ENCODE results near the gene DOCK2. TPM values are rescaled to one million over a fixed set of nuclear protein-coding genes. Genes with fewer than 3 reads are reported as not detected.

DOCK2 gene
- total RNA-seq, 2 experiments from 2014 or later: 189 to 198 TPM

GRCh38 chr5:169703813-169704212, 66.7 kb downstream of the DOCK2 start:
- POLR2A ChIA-PET: no interaction called here
- CTCF ChIA-PET: no interaction called here
- H3K9me3 Mint-ChIP-seq (ENCODE audit: low read depth): no peaks in the 10 kb centered on the region
- no peaks in the 10 kb centered on the region for H3K27me3 Mint-ChIP-seq
- no peak overlapping the region for H3K4me3 Mint-ChIP-seq
- intact Hi-C loops (cut with DNase I, micrococcal nuclease): loop anchor here (1.0 to 5.0 kb wide), 8 partner anchors 47 to 278 kb away; partner anchors contain the start of genes SPDL1 (in 2 of the 2) and INSYN2B (in 1 of the 2)
- peaks cover 46% of the 10 kb centered on the region for H3K4me1 Mint-ChIP-seq
- ATAC-seq (no peak), DNase-seq (no peak)
- H3K36me3 Mint-ChIP-seq (ENCODE audit: low read depth): peaks cover 72% of the 10 kb centered on the region
- peak overlapping the region; percentile 87 for H3K27ac Mint-ChIP-seq

- CTCF ChIA-PET: no interaction called here
- ATAC-seq: no peak
- no peak for DNase-seq
- Mint-ChIP-seq H3K27ac (peak overlapping the region; percentile 90), H3K27me3 (no peaks in the 10 kb centered on the region), H3K9me3 (ENCODE audit: low read depth) (no peaks in the 10 kb centered on the region), H3K4me1 (peaks cover 46% of the 10 kb centered on the region), H3K4me3 (no peak overlapping the region), H3K36me3 (ENCODE audit: low read depth) (peaks cover 63% of the 10 kb centered on the region)
- POLR2A ChIA-PET: no interaction called here
- intact Hi-C loops (cut with DNase I, micrococcal nuclease): no loop called here
Measured at GRCh38 chr5:169705322-169705721, 68.2 kb downstream of the DOCK2 start.

- Mint-ChIP-seq H3K27ac (peak overlapping the region; percentile 90), H3K9me3 (ENCODE audit: low read depth) (no peaks in the 10 kb centered on the region), H3K4me1 (peaks cover 46% of the 10 kb centered on the region), H3K4me3 (no peak overlapping the region), H3K36me3 (ENCODE audit: low read depth) (peaks cover 67% of the 10 kb centered on the region), H3K27me3 (no peaks in the 10 kb centered on the region)
- ChIA-PET CTCF (interaction anchor here (0.6 kb wide), 1 partner anchor 343 kb away, joined by 3 read pairs; no protein-coding TSS in a partner anchor), POLR2A (interaction anchor here (0.5 kb wide), 1 partner anchor 39 kb away, joined by 8 read pairs; no protein-coding TSS in a partner anchor)
- peak; percentile 34 for ATAC-seq
- DNase-seq: peak; percentile 20
- intact Hi-C loops (cut with DNase I, micrococcal nuclease): no loop called here
Measured at GRCh38 chr5:169706071-169706470, 69.0 kb downstream of the DOCK2 start.

- ChIA-PET CTCF (interaction anchor here (0.6 to 1.0 kb wide), 2 partner anchors 18 to 386 kb away, joined by 3 to 5 read pairs; no protein-coding TSS in a partner anchor), POLR2A (no interaction called here)
- intact Hi-C loops (cut with DNase I, micrococcal nuclease): no loop called here
- no peak for ATAC-seq
- DNase-seq: peak; percentile 29
- H3K27me3 Mint-ChIP-seq: no peaks in the 10 kb centered on the region
- H3K27ac Mint-ChIP-seq: peak overlapping the region; percentile 90
- no peaks in the 10 kb centered on the region for H3K9me3 Mint-ChIP-seq (ENCODE audit: low read depth)
- H3K36me3 Mint-ChIP-seq (ENCODE audit: low read depth): peaks cover 68% of the 10 kb centered on the region
- H3K4me1 Mint-ChIP-seq: peaks cover 46% of the 10 kb centered on the region
- no peak overlapping the region for H3K4me3 Mint-ChIP-seq
Measured at GRCh38 chr5:169706758-169707450, 69.8 kb downstream of the DOCK2 start.

GRCh38 chr5:169707686-169708085, 70.6 kb downstream of the DOCK2 start:
- Mint-ChIP-seq H3K27me3 (no peaks in the 10 kb centered on the region), H3K27ac (peak overlapping the region; percentile 80), H3K9me3 (ENCODE audit: low read depth) (no peaks in the 10 kb centered on the region), H3K4me1 (peaks cover 43% of the 10 kb centered on the region), H3K36me3 (ENCODE audit: low read depth) (peaks cover 70% of the 10 kb centered on the region), H3K4me3 (no peak overlapping the region)
- no peak for ATAC-seq
- intact Hi-C loops (cut with DNase I, micrococcal nuclease): no loop called here
- ChIA-PET POLR2A (no interaction called here), CTCF (interaction anchor here (0.6 to 1.2 kb wide), 2 partner anchors 89 to 96 kb away, joined by 3 to 5 read pairs; no protein-coding TSS in a partner anchor)
- no peak for DNase-seq

- ATAC-seq: no peak
- Mint-ChIP-seq H3K4me3 (no peak overlapping the region), H3K27me3 (no peaks in the 10 kb centered on the region), H3K4me1 (peaks cover 16% of the 10 kb centered on the region), H3K9me3 (ENCODE audit: low read depth) (no peaks in the 10 kb centered on the region), H3K36me3 (ENCODE audit: low read depth) (peaks cover 73% of the 10 kb centered on the region), H3K27ac (no peak overlapping the region)
- DNase-seq: no peak
- ChIA-PET CTCF (interaction anchor here (0.6 kb wide), 1 partner anchor 23 kb away, joined by 3 read pairs; no protein-coding TSS in a partner anchor), POLR2A (no interaction called here)
- intact Hi-C loops (cut with DNase I, micrococcal nuclease): no loop called here
Measured at GRCh38 chr5:169710675-169711074, 73.6 kb downstream of the DOCK2 start.

GRCh38 chr5:169711551-169712225, 74.6 kb downstream of the DOCK2 start:
- no peak for ATAC-seq
- no peaks in the 10 kb centered on the region for H3K9me3 Mint-ChIP-seq (ENCODE audit: low read depth)
- H3K27ac Mint-ChIP-seq: no peak overlapping the region
- H3K36me3 Mint-ChIP-seq (ENCODE audit: low read depth): peaks cover 75% of the 10 kb centered on the region
- POLR2A ChIA-PET: interaction anchor here (0.6 kb wide), 1 partner anchor 75 kb away, joined by 4 read pairs; no protein-coding TSS in a partner anchor
- H3K4me1 Mint-ChIP-seq: peaks cover 10% of the 10 kb centered on the region
- CTCF ChIA-PET: interaction anchor here (0.8 kb wide), 2 partner anchors 9 to 22 kb away, joined by 3 read pairs; no protein-coding TSS in a partner anchor
- DNase-seq: no peak
- intact Hi-C loops (cut with DNase I, micrococcal nuclease): no loop called here
- H3K27me3 Mint-ChIP-seq: no peaks in the 10 kb centered on the region
- no peak overlapping the region for H3K4me3 Mint-ChIP-seq

GRCh38 chr5:169712428-169712827, 75.4 kb downstream of the DOCK2 start:
- intact Hi-C loops (cut with DNase I, micrococcal nuclease): no loop called here

GRCh38 chr5:169716287-169716686, 79.2 kb downstream of the DOCK2 start:
- Mint-ChIP-seq H3K27me3 (no peaks in the 10 kb centered on the region), H3K4me3 (no peak overlapping the region), H3K36me3 (ENCODE audit: low read depth) (peaks cover 94% of the 10 kb centered on the region), H3K27ac (peak overlapping the region; percentile 37), H3K4me1 (peaks cover 24% of the 10 kb centered on the region), H3K9me3 (ENCODE audit: low read depth) (no peaks in the 10 kb centered on the region)
- ChIA-PET CTCF (interaction anchor here (0.7 kb wide), 1 partner anchor 66 kb away, joined by 3 read pairs; no protein-coding TSS in a partner anchor), POLR2A (no interaction called here)
- DNase-seq: no peak
- intact Hi-C loops (cut with DNase I, micrococcal nuclease): no loop called here
- ATAC-seq: peak; percentile 47

More at GRCh38 chr5:169712428-169712827, 75.4 kb downstream of the DOCK2 start:
- H3K36me3 Mint-ChIP-seq (ENCODE audit: low read depth): peaks cover 77% of the 10 kb centered on the region
- POLR2A ChIA-PET: interaction anchor here (0.6 kb wide), 1 partner anchor 76 kb away, joined by 4 read pairs; no protein-coding TSS in a partner anchor
- H3K4me3 Mint-ChIP-seq: no peak overlapping the region
- H3K4me1 Mint-ChIP-seq: peaks cover 7% of the 10 kb centered on the region
- no peak for DNase-seq
- ATAC-seq: no peak
- H3K27ac Mint-ChIP-seq: no peak overlapping the region
- no peaks in the 10 kb centered on the region for H3K9me3 Mint-ChIP-seq (ENCODE audit: low read depth)
- CTCF ChIA-PET: interaction anchor here (0.5 to 0.8 kb wide), 2 partner anchors 22 to 202 kb away, joined by 3 to 5 read pairs; no protein-coding TSS in a partner anchor
- H3K27me3 Mint-ChIP-seq: no peaks in the 10 kb centered on the region

- intact Hi-C loops (cut with DNase I, micrococcal nuclease): no loop called here
- ATAC-seq (no peak), DNase-seq (no peak)
- no peak overlapping the region for H3K27ac Mint-ChIP-seq
- CTCF ChIA-PET: no interaction called here
- POLR2A ChIA-PET: no interaction called here
- H3K4me1 Mint-ChIP-seq: peaks cover 24% of the 10 kb centered on the region
- H3K4me3 Mint-ChIP-seq: no peak overlapping the region
- H3K9me3 Mint-ChIP-seq (ENCODE audit: low read depth): no peaks in the 10 kb centered on the region
- peaks cover 90% of the 10 kb centered on the region for H3K36me3 Mint-ChIP-seq (ENCODE audit: low read depth)
- no peaks in the 10 kb centered on the region for H3K27me3 Mint-ChIP-seq
Measured at GRCh38 chr5:169717288-169717687, 80.2 kb downstream of the DOCK2 start.

GRCh38 chr5:169719360-169720314, 82.6 kb downstream of the DOCK2 start:
- H3K9me3 Mint-ChIP-seq (ENCODE audit: low read depth): no peaks in the 10 kb centered on the region
- intact Hi-C loops (cut with DNase I, micrococcal nuclease): no loop called here
- ChIA-PET POLR2A (no interaction called here), CTCF (no interaction called here)
- peak overlapping the region; percentile 47 for H3K27ac Mint-ChIP-seq
- ATAC-seq (peak; percentile 79), DNase-seq (no peak)
- no peaks in the 10 kb centered on the region for H3K27me3 Mint-ChIP-seq
- H3K4me3 Mint-ChIP-seq: no peak overlapping the region
- peaks cover 24% of the 10 kb centered on the region for H3K4me1 Mint-ChIP-seq
- peaks cover 89% of the 10 kb centered on the region for H3K36me3 Mint-ChIP-seq (ENCODE audit: low read depth)

Measured in activated CD4-positive, alpha-beta T cell treated with anti-CD3 and anti-CD28 coated beads for 36 hours (primary cell).